Activated T-cell treated with anti-CD3 and anti-CD28 coated beads, Interleukin-2, amount 50 U/mL, for 4 hours (primary cell): ENCODE measurements around the gene ARAP2. TPM values are rescaled to one million over a fixed set of nuclear protein-coding genes. Genes with fewer than 3 reads are reported as not detected.
"Not testable (repeated sequence)": the region's sequence is repeated elsewhere in the genome, so short reads cannot be mapped to it uniquely, and the experiment has no call there.

Source experiments
- ATAC-seq, 2 donors: fragments of 200-7000 bp; cut with Tn5 transposase; one replicate each; pipeline ENCODE4 v1.10.0; 2021
- DNase-seq: peaks from one replicate; pipeline ENCODE4 v3.0.0-alpha.2; 2020
- H3K27me3 Mint-ChIP-seq: one replicate; pipeline ENCODE4 v1.8.0; 2021; ENCODE audit warnings: low read depth, mixed read lengths
- H3K36me3 Mint-ChIP-seq: one replicate; pipeline ENCODE4 v1.8.0; 2022; ENCODE audit warnings: mixed read lengths; ENCODE audit not compliant: insufficient read depth
- H3K4me1 Mint-ChIP-seq: one replicate; pipeline ENCODE4 v1.8.0; 2021; ENCODE audit warnings: low read depth, mixed read lengths
- H3K4me3 Mint-ChIP-seq: one replicate; pipeline ENCODE4 v1.8.0; 2021; ENCODE audit warnings: mild to moderate bottlenecking, moderate library complexity, mixed read lengths
- H3K9me3 Mint-ChIP-seq: one replicate; pipeline ENCODE4 v1.8.0; 2021; ENCODE audit warnings: mixed read lengths
- total RNA-seq, 3 donors: library from RNA; stranded (reverse); gene quantifications; one replicate each; pipeline ENCODE4 v1.2.1, GENCODE V29; 2021

ARAP2 gene
- total RNA-seq, 3 donors from 2014 or later, result 20.7 to 33.2 (median 26.8) TPM

DNA sequence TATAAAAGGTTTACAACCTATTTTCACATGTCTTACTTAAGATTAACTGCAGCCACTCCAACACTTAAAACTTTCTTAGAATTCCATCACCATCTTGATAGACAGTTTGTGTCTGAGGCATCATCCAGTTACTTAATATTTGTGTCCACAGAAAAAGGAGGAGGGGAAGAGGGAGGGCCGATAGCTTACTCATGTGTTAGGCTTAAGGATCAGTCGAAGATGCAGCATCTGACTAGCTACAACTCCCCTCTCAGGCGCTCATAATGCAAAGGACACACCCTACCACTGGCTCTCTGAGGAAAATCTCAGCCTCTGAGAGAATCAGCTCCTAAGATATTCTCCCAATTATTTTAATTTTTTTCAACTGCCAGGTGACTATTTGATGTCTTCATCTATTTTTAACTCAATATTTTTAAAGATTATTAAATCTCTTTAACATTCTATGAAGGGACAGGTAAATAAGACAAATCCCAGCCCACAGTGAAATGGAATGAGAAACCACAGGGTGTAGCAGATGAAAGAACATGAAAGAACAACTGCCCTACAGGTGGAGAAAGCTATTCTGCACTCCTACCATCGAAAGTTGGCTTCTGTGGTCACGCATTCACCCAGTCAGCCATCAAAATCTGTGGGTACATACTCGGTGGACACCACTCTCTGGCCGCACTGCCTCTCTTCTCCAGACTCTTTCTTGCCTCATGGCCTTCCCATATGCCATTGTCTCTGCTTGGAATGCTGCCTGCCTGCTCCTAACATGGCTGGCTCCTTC lies 48.0 kb downstream of the ARAP2 start:
- ATAC-seq (no peak), DNase-seq (no peak)
- H3K4me3 Mint-ChIP-seq, result no peak overlapping the region
- no peaks in the 10 kb centered on the region for H3K27me3 Mint-ChIP-seq
- peaks cover 25% of the 10 kb centered on the region for H3K4me1 Mint-ChIP-seq
- no peaks in the 10 kb centered on the region for H3K9me3 Mint-ChIP-seq
- H3K36me3 Mint-ChIP-seq, result peaks cover 28% of the 10 kb centered on the region

DNA sequence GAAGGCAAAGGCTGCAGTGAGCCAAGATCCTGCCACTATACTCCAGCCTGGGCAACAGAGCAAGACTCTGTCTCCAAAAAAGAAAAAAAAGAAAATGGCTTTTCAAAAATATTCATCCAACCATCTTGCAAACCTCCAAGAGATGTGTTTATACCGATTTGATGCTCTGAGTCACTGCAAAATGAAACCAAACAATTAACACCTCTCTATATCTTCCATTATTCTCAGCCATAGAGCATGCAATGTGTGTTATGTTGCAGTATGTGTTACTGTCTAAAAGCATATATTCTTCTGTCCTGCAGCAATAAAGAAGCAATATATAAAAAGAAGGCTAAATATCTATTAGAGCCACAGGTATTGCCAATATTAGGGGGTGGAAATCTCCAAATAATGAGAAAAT lies 51.4 kb downstream of the ARAP2 start:
- Mint-ChIP-seq H3K9me3 (no peaks in the 10 kb centered on the region), H3K36me3 (peaks cover 25% of the 10 kb centered on the region), H3K4me1 (peaks cover 51% of the 10 kb centered on the region), H3K4me3 (no peak overlapping the region), H3K27me3 (no peaks in the 10 kb centered on the region)
- DNase-seq (no peak), ATAC-seq (peak in 1 of 2 donors; percentile 39)

DNA sequence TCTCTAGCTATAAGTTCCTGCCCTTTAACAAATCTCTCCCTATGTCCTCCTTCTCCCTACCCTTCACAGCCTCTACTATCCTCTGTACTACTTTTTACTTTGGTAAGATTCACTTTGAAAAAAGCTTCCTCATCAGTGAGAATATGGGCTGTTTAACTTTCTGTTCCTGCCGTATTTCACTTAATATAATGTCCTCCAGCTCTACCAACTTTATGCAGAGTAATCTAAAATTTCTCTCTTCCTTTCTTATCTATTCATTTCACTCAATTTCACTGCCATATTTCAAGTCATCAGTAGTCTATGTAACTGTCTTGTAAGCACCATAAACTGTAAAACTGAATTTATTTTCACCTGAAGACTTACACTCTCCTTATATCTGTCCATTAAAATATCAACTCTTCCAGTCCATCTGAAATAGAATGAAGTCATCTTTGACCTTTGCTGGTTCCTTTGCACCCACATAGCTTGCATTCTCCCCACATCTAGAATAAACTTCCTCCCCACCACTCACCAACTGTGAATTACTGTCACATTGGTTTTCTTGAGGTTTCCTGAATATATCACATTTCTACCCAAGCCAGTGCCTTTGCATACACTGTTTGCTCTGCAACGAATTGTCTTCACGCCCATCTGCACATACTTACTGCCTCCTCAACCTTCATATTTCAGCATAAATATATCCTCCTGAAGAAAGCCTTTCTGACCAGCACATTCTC lies 54.6 kb downstream of the ARAP2 start:
- peak overlapping the region; percentile 9 for H3K4me3 Mint-ChIP-seq
- ATAC-seq, result peak; percentile 58 to 81
- H3K27me3 Mint-ChIP-seq, result no peaks in the 10 kb centered on the region
- no peaks in the 10 kb centered on the region for H3K9me3 Mint-ChIP-seq
- DNase-seq, result no peak
- peaks cover 31% of the 10 kb centered on the region for H3K4me1 Mint-ChIP-seq
- peaks cover 23% of the 10 kb centered on the region for H3K36me3 Mint-ChIP-seq

DNA sequence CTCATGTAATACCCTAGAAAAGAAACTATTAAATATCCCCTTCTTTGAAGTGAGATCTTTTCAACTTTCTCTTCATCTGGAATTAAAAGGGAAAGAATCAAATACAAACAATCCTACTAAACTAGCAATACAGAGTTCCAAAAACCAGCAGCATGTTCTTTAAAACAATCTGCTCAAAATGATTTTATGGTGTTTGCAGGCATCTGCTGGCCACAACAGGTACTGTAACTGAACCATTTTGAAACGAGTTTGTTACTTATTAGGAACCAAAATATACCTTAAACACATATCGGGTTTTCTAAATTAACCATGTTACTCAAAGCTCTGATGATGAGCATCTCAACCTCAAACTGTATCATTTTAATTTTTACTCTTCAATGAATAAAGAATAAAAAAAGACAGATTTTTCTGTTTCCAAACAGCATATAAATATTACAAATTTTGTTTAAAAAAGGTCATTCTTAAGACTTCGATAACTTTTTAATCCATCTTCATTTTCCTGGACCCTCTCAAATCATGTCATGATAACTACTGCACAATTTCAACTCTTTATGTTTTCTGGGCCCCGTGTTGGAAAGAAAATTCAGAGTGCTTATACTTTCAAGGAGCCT lies 56.5 kb downstream of the ARAP2 start:
- Mint-ChIP-seq H3K27me3 (no peaks in the 10 kb centered on the region), H3K9me3 (no peaks in the 10 kb centered on the region), H3K4me3 (no peak overlapping the region), H3K4me1 (peaks cover 30% of the 10 kb centered on the region), H3K36me3 (peaks cover 22% of the 10 kb centered on the region)
- ATAC-seq (no peak), DNase-seq (no peak)

DNA sequence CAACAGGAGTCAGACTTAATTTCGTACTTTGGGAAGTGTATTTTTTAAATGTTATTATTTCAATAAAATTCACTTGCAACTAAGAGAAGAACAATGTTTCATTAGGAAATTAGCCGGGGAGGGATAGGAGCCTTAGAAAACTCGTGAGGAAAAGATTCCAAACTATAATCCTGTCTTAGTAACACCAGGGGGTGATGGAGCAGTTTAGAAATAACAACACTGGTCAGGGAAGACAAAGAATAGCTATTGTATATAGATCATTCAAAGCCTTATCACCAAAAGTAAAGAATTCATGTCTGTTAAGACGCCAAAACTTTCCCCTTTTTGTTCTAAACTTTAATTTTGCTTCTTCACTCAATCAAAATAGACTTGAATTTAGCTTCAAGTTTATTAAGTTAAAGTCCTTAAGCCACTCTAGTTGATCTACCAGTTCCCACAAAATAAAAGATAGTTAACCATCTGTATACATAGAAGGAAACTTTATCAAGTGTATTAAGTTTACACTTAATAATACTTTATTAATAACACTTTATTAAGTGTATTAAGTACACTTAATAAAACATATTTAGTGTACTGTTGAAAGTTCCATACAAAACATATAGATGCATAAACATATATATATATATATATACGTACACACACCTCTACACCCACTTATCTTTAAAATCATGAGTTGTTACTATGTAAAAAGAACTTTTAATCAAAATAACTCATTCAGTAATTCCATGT lies 60.5 kb downstream of the ARAP2 start:
- no peaks in the 10 kb centered on the region for H3K9me3 Mint-ChIP-seq
- H3K4me1 Mint-ChIP-seq, result peaks cover 8% of the 10 kb centered on the region
- H3K36me3 Mint-ChIP-seq, result peaks cover 27% of the 10 kb centered on the region
- DNase-seq, result no peak
- no peaks in the 10 kb centered on the region for H3K27me3 Mint-ChIP-seq
- no peak overlapping the region for H3K4me3 Mint-ChIP-seq
- ATAC-seq, result no peak

DNA sequence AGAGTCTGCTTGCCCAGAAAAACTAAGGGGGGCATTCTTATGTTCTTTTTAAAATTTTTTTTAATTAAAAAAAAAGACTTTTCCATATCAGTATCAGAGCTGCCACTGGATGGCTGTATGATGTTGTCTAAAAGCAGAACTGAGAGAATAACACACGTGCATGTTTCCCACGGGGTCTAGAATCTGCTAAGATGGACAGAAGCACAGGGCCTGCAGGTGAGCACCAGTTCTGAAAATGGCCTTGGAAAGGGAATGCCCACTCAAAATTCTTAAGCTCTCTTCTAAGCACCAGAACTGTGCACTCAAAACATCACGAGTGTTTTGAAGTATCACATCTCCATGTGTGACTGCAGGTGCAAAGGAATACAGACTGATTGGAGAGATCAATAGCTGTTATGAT lies 61.1 kb downstream of the ARAP2 start:
- Mint-ChIP-seq H3K9me3 (no peaks in the 10 kb centered on the region), H3K36me3 (peaks cover 32% of the 10 kb centered on the region), H3K4me3 (no peak overlapping the region), H3K27me3 (no peaks in the 10 kb centered on the region), H3K4me1 (peaks cover 7% of the 10 kb centered on the region)
- ATAC-seq, result no peak
- no peak for DNase-seq

DNA sequence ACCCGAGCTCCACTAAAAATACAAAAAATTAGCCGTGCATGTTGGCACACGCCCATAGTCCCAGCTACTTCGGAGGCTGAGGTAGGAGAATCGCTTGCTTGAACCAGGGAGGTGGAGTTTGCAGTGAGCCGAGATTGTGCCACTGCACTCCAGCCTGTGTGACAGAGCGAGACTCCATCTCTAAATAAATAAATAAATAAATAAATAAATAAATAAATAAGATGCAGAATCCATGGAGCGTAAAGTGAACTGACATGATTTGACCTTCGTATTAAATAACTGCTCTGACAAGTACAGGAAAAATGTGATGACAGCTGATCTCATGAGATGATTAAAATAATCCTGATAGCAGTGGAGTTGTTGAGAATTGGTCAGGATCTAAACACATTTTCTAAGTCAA lies 62.0 kb downstream of the ARAP2 start:
- H3K4me1 Mint-ChIP-seq, H3K27me3 Mint-ChIP-seq, H3K4me3 Mint-ChIP-seq, H3K9me3 Mint-ChIP-seq, ATAC-seq, DNase-seq: not testable (repeated sequence)
- H3K36me3 Mint-ChIP-seq, result peaks cover 28% of the 10 kb centered on the region

DNA sequence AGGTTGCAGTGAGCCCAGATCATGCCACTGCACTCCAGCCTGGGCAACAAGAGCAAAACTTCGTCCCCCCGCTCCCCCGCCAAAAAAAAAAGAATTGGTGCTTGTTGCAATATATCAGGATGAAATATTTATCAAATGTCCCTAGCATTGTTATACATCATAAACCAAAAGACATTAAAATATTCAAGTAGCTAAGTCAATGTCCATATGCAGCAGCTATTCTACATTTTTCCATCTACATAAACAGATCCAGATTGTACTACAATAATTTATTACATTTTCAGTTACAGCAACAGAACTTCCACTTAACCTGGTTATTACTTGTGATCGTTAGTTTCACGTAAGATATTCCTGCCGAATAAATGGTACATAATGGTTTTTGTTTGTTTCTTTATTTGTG lies 64.1 kb downstream of the ARAP2 start:
- DNase-seq (no peak), ATAC-seq (no peak)
- no peaks in the 10 kb centered on the region for H3K9me3 Mint-ChIP-seq
- H3K4me1 Mint-ChIP-seq, result peaks cover 5% of the 10 kb centered on the region
- no peaks in the 10 kb centered on the region for H3K27me3 Mint-ChIP-seq
- H3K36me3 Mint-ChIP-seq, result peaks cover 26% of the 10 kb centered on the region
- no peak overlapping the region for H3K4me3 Mint-ChIP-seq

DNA sequence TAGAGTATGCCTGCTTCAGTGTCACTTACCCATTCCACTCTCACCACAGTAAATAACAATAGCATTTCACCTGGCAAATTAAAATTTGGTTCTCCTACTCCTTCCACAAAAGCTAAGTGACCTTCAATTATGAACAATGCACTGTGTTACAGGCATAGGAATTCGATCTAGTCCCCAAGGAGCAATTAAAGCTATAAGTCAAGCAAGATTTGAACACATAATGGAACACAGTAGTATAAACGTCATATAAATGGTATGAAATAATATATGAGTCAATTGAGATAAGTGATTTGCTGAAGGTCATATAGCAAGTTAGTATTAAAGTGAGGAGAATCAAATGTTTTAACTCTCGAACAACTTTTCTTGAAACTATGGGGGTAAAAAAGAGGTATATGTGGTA lies 65.8 kb downstream of the ARAP2 start:
- no peaks in the 10 kb centered on the region for H3K9me3 Mint-ChIP-seq
- H3K4me3 Mint-ChIP-seq, result no peak overlapping the region
- H3K4me1 Mint-ChIP-seq, result peaks cover 7% of the 10 kb centered on the region
- ATAC-seq (no peak), DNase-seq (no peak)
- no peaks in the 10 kb centered on the region for H3K27me3 Mint-ChIP-seq
- H3K36me3 Mint-ChIP-seq, result peaks cover 32% of the 10 kb centered on the region

DNA sequence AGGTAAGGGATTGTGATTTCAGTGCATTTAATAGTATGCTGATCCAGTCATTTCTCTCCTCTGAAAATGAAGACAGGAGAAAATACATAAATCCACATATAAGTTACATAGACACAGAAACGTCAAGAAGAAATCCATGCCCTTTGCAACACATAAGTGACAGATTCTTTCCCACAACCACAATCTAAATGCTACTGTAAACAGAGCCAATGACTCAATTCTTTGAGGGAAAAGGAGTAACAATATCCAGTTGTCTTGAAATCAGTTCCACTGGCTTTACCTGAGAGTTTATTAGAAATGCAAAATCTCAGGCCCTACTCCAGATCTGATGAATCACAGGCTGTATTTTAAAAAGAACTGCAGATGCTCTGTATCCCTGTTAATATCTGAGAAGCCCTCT lies 66.4 kb downstream of the ARAP2 start:
- ATAC-seq (no peak), DNase-seq (no peak)
- Mint-ChIP-seq H3K27me3 (no peaks in the 10 kb centered on the region), H3K36me3 (peaks cover 34% of the 10 kb centered on the region), H3K9me3 (no peaks in the 10 kb centered on the region), H3K4me3 (no peak overlapping the region), H3K4me1 (peaks cover 7% of the 10 kb centered on the region)

DNA sequence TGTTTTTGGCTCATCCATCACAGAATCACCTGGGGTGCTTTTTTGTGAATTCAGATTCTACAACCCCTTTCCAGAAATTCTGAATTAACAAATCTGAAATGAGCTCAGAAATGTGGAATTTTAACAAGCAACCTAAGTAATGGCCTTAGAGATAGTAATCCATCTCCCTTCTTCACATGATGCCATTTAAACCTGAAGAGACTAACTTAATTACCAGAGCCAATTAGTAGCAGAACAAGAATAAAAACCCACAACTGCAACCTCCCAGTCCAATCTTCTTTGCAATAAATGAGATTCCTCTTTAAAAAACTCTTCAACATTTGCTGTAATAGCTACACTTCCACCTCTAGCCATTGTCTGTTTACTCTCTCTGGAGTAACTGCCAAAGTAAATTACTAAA lies 69.7 kb downstream of the ARAP2 start:
- no peaks in the 10 kb centered on the region for H3K9me3 Mint-ChIP-seq
- no peak overlapping the region for H3K4me3 Mint-ChIP-seq
- ATAC-seq (no peak), DNase-seq (no peak)
- no peaks in the 10 kb centered on the region for H3K27me3 Mint-ChIP-seq
- peaks cover 10% of the 10 kb centered on the region for H3K4me1 Mint-ChIP-seq
- peaks cover 26% of the 10 kb centered on the region for H3K36me3 Mint-ChIP-seq

DNA sequence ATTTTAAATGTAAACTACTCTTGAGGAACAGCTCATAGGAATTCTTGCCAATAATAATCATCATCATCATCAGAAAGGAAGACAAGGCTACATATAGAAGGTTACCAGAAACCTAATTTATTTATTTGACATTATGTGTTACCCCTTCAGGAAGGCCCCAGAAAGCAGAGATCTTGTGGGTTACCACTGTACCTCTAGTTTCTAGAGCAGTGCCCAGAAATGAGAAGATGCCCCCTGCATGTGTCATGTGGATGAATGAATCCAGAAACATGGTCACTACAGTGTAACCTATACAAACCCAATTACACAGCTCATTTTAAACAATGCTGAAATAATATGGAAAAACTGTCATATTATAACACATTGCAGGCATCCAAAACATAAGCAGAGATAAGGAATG lies 70.4 kb downstream of the ARAP2 start:
- no peak overlapping the region for H3K4me3 Mint-ChIP-seq
- no peaks in the 10 kb centered on the region for H3K27me3 Mint-ChIP-seq
- no peak for ATAC-seq
- H3K4me1 Mint-ChIP-seq, result peaks cover 11% of the 10 kb centered on the region
- no peaks in the 10 kb centered on the region for H3K9me3 Mint-ChIP-seq
- no peak for DNase-seq
- peaks cover 26% of the 10 kb centered on the region for H3K36me3 Mint-ChIP-seq

DNA sequence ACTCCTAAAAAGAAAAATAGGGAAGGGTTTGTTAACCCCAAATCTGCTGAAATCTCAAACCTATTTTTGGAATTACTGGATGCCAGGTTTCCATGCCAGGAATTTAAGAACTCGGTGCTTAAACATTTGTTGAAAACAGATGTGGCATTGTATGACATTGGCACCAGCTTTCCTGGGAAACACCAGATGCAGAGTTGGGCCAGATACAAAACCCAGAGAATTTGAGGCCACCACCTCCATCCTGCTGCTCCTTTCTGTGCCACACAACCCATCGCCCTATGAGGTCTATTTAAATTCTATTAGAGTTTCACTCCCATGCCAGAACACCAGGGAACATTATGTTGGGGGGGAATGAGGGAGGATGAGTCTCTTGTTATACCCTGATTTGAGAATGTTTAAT lies 71.7 kb downstream of the ARAP2 start:
- ATAC-seq (no peak), DNase-seq (no peak)
- peaks cover 13% of the 10 kb centered on the region for H3K4me1 Mint-ChIP-seq
- no peaks in the 10 kb centered on the region for H3K27me3 Mint-ChIP-seq
- H3K4me3 Mint-ChIP-seq, result no peak overlapping the region
- no peaks in the 10 kb centered on the region for H3K9me3 Mint-ChIP-seq
- H3K36me3 Mint-ChIP-seq, result peaks cover 23% of the 10 kb centered on the region

DNA sequence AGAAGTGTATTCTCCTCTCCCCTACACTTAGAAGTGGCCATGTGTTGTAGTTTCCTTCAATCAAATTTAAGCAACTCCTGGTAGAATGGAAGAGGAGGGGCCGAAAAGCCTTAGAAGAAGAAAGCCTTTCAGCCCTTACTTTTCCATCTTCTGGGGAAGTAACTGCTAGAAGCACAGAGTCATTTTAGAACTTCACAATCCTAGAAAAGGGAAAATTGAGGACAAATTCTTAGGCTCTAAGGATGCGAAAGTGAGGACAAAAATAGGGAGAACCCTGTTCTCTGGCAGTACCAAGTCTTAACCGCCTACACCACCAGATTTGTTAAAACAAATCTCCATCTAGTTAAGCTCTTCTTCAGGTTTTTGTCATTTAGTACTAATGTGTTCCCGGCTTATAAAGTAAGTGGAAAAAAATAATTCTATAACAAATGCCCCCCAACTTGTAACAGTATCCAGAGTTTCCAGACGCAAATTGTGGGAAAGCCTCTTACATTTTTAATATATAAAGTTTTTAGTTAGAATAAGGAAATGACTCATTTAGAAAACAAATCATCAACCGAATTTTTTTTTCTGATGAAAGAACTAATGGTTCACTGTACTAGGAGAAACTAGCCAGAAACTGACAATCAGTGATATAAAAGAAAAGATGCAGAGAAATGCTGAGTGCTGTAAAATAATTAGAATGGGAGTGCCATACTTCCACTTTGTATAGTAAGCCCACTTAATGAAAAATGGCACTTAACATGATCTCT lies 76.0 kb downstream of the ARAP2 start:
- Mint-ChIP-seq H3K4me1 (peaks cover 17% of the 10 kb centered on the region), H3K9me3 (no peaks in the 10 kb centered on the region), H3K27me3 (no peaks in the 10 kb centered on the region), H3K36me3 (peaks cover 31% of the 10 kb centered on the region), H3K4me3 (no peak overlapping the region)
- no peak for DNase-seq
- no peak for ATAC-seq
